HL-60 (cell line): Measurements from ENCODE around the gene CHAF1A.
A peak's percentile ranks its signal among the peaks of the same experiment; 100 is the strongest.

Experiments used
- DNase-seq, 2 experiments: peaks; one replicate each; pipeline ENCODE4 v3.0.0-alpha.2; 2010 to 2020; ENCODE audit warnings: low read depth in 1 of 2, low spot score in 1 of 2
- H3K27ac ChIP-seq: fragments of 250-450 bp; sonication (Bioruptor Pico); replicated peaks from 2 replicates; pipeline ENCODE4 v1.5.1; 2020; ENCODE audit warnings: mild to moderate bottlenecking, moderate library complexity
- H3K27me3 ChIP-seq: fragments of 250-450 bp; sonication (Bioruptor Pico); 2 replicates; pipeline ENCODE4 v1.5.1; 2021; ENCODE audit warnings: mild to moderate bottlenecking, moderate library complexity; ENCODE audit not compliant: insufficient read depth, poor library complexity, severe bottlenecking
- H3K4me3 ChIP-seq: replicated peaks from 2 replicates; pipeline ENCODE4 v1.5.1; 2011; ENCODE audit warnings: mild to moderate bottlenecking, control low read depth, low read length; ENCODE audit not compliant: insufficient read depth
- GABPA ChIP-seq: IDR thresholded peaks from 2 replicates; pipeline ENCODE4 v1.6.1; 2012; ENCODE audit warnings: low read depth
- POLR2AphosphoS5 ChIP-seq: IDR thresholded peaks from 2 replicates; pipeline ENCODE4 v1.6.1; 2012; ENCODE audit warnings: low read depth
- SPI1 ChIP-seq: IDR thresholded peaks from 2 replicates; pipeline ENCODE4 v1.6.1; 2012; ENCODE audit warnings: low read depth, mild to moderate bottlenecking, borderline replicate concordance
- TF ChIP-seq, protein P1 (sequence below): IDR thresholded peaks from 2 replicates; pipeline ENCODE4 v1.6.1; 2012; ENCODE audit warnings: low read depth; ENCODE audit not compliant: insufficient replicate concordance
- TF ChIP-seq, protein P2 (sequence below): IDR thresholded peaks from one replicate; pipeline ENCODE4 v1.5.1; 2011; ENCODE audit warnings: low read length, control low read depth, inconsistent platforms; ENCODE audit not compliant: insufficient read depth

The CHAF1A gene

DNA sequence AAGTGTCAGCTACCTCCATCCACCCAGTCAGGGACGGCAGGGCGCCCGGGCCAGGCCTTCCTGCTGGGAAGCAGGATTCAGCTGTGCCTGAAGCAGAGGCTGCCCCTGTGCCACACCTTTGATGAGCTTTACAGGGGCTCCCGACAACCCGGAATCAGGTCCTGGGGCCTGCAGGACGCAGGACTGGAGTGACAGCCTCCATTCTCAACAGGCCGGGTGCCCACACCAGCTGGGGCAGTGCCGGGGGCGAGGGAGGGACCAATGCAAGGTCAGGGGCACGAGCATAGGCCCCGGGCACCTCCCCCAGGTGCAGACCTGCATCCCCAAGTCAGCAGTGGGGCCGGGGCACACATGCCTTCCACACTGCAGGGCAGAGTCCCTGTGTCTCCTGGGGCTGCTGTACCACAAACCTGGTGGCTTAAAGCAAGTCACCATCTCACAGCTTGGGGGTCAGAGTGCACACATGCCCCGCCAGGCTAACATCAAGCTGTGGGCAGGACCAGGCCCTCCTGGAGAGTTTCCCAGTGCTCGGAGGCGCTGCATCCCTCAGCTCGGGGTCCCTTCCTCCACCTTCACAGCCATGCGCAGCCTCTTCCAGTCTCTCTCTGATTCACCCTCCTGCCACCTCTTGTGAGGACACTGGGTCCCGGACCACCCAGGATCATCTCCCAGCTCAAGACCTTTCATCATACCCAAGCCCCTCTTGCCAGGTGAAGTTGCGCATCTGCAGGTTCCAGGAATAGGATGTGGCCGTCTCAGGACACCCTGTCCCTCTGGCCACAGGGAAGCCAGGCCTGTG lies 41.7 kb downstream of the CHAF1A start:
- TF ChIP-seq, protein P1, sequence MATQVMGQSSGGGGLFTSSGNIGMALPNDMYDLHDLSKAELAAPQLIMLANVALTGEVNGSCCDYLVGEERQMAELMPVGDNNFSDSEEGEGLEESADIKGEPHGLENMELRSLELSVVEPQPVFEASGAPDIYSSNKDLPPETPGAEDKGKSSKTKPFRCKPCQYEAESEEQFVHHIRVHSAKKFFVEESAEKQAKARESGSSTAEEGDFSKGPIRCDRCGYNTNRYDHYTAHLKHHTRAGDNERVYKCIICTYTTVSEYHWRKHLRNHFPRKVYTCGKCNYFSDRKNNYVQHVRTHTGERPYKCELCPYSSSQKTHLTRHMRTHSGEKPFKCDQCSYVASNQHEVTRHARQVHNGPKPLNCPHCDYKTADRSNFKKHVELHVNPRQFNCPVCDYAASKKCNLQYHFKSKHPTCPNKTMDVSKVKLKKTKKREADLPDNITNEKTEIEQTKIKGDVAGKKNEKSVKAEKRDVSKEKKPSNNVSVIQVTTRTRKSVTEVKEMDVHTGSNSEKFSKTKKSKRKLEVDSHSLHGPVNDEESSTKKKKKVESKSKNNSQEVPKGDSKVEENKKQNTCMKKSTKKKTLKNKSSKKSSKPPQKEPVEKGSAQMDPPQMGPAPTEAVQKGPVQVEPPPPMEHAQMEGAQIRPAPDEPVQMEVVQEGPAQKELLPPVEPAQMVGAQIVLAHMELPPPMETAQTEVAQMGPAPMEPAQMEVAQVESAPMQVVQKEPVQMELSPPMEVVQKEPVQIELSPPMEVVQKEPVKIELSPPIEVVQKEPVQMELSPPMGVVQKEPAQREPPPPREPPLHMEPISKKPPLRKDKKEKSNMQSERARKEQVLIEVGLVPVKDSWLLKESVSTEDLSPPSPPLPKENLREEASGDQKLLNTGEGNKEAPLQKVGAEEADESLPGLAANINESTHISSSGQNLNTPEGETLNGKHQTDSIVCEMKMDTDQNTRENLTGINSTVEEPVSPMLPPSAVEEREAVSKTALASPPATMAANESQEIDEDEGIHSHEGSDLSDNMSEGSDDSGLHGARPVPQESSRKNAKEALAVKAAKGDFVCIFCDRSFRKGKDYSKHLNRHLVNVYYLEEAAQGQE = no peak
- no peak for TF ChIP-seq GABPA
- TF ChIP-seq, protein P2, sequence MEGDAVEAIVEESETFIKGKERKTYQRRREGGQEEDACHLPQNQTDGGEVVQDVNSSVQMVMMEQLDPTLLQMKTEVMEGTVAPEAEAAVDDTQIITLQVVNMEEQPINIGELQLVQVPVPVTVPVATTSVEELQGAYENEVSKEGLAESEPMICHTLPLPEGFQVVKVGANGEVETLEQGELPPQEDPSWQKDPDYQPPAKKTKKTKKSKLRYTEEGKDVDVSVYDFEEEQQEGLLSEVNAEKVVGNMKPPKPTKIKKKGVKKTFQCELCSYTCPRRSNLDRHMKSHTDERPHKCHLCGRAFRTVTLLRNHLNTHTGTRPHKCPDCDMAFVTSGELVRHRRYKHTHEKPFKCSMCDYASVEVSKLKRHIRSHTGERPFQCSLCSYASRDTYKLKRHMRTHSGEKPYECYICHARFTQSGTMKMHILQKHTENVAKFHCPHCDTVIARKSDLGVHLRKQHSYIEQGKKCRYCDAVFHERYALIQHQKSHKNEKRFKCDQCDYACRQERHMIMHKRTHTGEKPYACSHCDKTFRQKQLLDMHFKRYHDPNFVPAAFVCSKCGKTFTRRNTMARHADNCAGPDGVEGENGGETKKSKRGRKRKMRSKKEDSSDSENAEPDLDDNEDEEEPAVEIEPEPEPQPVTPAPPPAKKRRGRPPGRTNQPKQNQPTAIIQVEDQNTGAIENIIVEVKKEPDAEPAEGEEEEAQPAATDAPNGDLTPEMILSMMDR = no peak
- peak; percentile 15; the same call in 1 of the 2 replicates for TF ChIP-seq POLR2AphosphoS5
- TF ChIP-seq SPI1 = no peak
- Histone ChIP-seq H3K4me3 (no peak overlapping the region), H3K27ac (no peak overlapping the region), H3K27me3 (no peaks in the 10 kb centered on the region)
- DNase-seq = no peak

DNA sequence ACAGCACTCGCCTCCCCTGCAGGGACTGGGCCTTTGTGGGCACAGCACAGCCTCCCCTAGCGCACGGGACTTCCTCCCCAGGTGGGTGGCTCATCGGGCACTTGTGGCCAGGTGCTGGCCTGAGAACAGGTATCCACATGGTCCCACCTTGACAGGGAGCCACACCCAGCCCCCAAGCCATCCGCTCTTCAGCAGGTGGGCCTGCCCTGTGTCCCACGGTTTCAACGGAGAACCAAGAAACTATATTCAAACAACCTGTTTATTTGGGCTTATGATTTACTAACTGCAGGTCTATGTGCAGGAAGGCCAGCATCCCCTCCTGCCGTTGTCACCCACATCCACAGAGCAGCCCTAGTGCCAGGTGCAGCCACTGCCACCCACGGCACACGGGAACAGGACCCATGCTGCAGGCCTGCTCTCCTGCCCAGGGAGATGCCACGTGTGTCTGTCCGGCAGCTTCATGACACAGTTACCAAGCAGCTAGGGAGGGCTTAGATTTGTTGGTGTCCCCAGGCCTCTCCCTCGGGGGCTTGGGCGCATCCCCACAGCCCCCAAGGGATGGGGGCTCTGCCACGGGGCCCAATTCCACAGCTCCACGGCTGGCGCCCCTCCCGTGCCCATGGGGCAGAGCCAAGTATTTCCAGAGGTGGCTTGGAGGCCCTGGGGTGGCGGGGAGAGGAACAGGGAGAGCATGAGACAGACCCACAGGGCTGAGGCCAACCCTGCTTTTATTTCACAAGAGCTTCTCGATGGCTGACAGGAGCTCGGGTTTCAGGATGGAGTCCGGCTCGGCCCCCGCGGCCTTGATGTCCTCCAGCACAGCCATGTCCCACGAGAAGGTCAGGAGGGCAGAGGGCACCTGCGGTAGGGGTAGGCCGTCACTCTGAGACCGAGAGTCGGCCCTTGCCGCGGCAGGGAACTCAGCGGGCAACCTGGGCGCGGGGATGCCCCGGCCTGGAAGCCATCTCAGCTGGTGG lies 42.6 kb downstream of the CHAF1A start:
- H3K4me3 ChIP-seq = no peak overlapping the region
- no peak for DNase-seq
- TF ChIP-seq POLR2AphosphoS5 (0 out of 2 replicates have a peak, but pooled peaks have one; percentile 32), GABPA (no peak)
- TF ChIP-seq, protein P2 = no peak
- TF ChIP-seq, protein P1 = no peak
- H3K27me3 ChIP-seq = no peaks in the 10 kb centered on the region
- no peak overlapping the region for H3K27ac ChIP-seq

DNA sequence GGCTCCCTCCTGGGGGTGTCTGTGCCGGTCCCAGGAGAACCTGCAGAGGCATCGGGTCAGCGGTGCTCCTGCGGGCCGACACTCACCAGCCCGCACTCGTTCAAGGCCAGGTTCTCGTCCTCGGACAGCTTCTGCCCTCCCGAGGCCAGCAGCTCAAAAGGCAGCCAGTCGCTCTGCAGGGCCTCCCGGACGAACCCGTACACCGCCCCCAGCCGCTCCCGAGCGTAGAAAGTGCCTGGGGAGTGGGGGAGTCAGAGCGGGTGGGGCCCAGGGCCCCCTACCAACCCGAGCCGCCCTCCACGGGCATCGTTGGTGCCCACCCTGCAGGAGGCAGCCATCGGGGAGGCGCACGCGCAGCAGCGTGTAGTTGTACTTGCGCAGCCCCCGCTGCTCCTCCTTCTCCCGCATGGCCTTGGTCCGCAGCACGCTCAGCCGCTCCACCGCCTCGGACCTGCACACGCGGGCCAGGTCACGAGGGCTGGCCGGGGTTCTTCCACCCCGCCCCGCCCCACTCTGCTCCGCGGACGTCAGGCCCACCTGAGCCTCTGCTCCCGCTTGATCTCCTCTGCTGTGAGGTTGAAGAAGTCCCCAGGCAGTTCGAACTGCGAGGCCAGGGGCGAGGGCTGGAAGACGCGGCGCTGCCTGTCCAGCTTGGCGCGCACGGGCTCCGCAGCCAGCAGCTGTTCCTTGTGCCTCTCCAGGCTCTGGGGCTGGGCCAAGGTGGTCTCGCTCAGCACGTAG lies 43.7 kb downstream of the CHAF1A start:
- no peak for DNase-seq

More for the DNA sequence above, 43.7 kb downstream of the CHAF1A start:
- no peak overlapping the region for H3K27ac ChIP-seq
- no peaks in the 10 kb centered on the region for H3K27me3 ChIP-seq
- TF ChIP-seq POLR2AphosphoS5 (no peak), SPI1 (no peak), GABPA (no peak)
- TF ChIP-seq, protein P1 = no peak
- TF ChIP-seq, protein P2 = no peak
- H3K4me3 ChIP-seq = no peak overlapping the region
